Epithelial cell of esophagus (primary cell): ENCODE results near the gene SELPLG.
"Not testable (repeated sequence)": the region's sequence is repeated elsewhere in the genome, so short reads cannot be mapped to it uniquely, and the experiment has no call there.

Experiments used
- DNase-seq: peaks from one replicate; pipeline ENCODE4 v3.0.0; 2010; ENCODE audit warnings: low read depth
- H3K4me3 ChIP-seq: 2 replicates; pipeline ENCODE4 v1.5.1; 2011; ENCODE audit warnings: mild to moderate bottlenecking, low read length, control low read depth
- TF ChIP-seq, protein P1 (sequence below): IDR thresholded peaks from 2 replicates; pipeline ENCODE4 v1.5.1; 2011; ENCODE audit warnings: low read depth, mild to moderate bottlenecking, low read length, control low read depth, inconsistent platforms; ENCODE audit not compliant: insufficient read depth; ENCODE audit errors: missing control alignments

Gene SELPLG

GRCh38 chr12:108622421-108622820 lies 11.3 kb downstream of the SELPLG start:
- TF ChIP-seq, protein P1, sequence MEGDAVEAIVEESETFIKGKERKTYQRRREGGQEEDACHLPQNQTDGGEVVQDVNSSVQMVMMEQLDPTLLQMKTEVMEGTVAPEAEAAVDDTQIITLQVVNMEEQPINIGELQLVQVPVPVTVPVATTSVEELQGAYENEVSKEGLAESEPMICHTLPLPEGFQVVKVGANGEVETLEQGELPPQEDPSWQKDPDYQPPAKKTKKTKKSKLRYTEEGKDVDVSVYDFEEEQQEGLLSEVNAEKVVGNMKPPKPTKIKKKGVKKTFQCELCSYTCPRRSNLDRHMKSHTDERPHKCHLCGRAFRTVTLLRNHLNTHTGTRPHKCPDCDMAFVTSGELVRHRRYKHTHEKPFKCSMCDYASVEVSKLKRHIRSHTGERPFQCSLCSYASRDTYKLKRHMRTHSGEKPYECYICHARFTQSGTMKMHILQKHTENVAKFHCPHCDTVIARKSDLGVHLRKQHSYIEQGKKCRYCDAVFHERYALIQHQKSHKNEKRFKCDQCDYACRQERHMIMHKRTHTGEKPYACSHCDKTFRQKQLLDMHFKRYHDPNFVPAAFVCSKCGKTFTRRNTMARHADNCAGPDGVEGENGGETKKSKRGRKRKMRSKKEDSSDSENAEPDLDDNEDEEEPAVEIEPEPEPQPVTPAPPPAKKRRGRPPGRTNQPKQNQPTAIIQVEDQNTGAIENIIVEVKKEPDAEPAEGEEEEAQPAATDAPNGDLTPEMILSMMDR = no peak
- H3K4me3 ChIP-seq = no peak overlapping the region
- DNase-seq = peak; percentile 28

DNA sequence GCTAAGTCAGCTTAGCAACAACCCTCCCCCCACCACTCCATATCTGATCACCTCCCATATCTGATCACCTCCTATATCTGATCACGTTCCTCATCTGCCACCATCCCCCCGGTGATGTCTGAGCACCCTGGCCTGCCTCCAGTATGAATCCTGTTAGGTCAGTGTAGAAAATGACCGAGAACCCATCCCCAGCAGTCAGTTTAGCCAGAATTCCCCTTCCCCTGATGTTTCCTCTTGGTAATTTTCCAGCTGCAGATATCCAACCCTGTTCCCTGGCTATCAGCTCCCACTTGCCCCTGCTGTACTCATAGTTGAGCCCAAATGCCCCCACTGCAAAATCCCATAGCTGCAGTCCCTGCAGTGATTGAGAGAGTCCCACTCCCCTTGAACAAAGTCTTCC lies 12.5 kb downstream of the SELPLG start:
- DNase-seq = no peak
- H3K4me3 ChIP-seq = no peak overlapping the region
- TF ChIP-seq, protein P1 = no peak

GRCh38 chr12:108620236-108620879 lies 13.3 kb downstream of the SELPLG start:
- TF ChIP-seq, protein P1 = no peak
- H3K4me3 ChIP-seq = no peak overlapping the region
- peak; percentile 61 for DNase-seq

- no peak overlapping the region for H3K4me3 ChIP-seq
- DNase-seq = peak; percentile 65
- TF ChIP-seq, protein P1 = no peak
These were observed 14.1 kb downstream of the SELPLG start for GRCh38 chr12:108619369-108620160.

- DNase-seq, H3K4me3 ChIP-seq: not testable (repeated sequence)
These were observed 14.8 kb downstream of the SELPLG start for GRCh38 chr12:108618953-108619274.

GRCh38 chr12:108618079-108618952 lies 15.4 kb downstream of the SELPLG start:
- DNase-seq = peak; percentile 81
- no peak overlapping the region for H3K4me3 ChIP-seq
- TF ChIP-seq, protein P1 = peak; percentile 93
